ENCODE data around the gene SLC7A8. TPM values are rescaled to one million over a fixed set of nuclear protein-coding genes. Genes with fewer than 3 reads are reported as not detected.

The SLC7A8 gene
- total RNA-seq, 1 experiment from 2014 or later: 77.9 TPM

DNA sequence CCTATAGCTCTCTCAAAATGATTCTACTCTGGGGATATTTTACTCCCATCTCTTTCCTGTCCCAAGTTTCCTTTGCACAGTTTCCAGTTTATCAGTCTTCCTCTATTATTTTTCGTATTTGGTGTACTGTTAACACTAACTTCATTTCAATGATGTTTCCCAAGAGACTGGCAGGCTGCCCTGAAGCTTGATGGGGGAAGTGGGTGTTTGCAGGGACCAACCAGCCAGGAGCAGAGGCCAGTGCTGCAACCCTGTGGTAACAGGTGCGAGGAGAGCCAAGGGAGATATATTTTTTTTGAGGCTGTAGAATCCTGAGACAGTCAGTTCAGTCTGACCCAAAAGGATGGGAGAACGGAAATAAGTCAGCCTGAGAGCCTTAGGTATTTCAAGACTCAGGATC lies 52.6 kb downstream of the SLC7A8 start:
- Mint-ChIP-seq H3K4me1 (peaks cover 3 to 6% of the 10 kb centered on the region in 2 experiments), H3K27me3 (ENCODE audit: low read depth) (no peaks in the 10 kb centered on the region), H3K27ac (no peak overlapping the region), H3K36me3 (ENCODE audit: insufficient read depth in 1 of 3, low read depth in 3 of 3) (peaks cover 36 to 57% (median 51%) of the 10 kb centered on the region in 3 experiments; a peak in 6 of 7 replicates), H3K9me3 (no peaks in the 10 kb centered on the region), H3K4me3 (no peak overlapping the region)
- H2BK15ac ChIP-seq (ENCODE audit: low read depth, low read length): no peak overlapping the region
- no peaks in the 10 kb centered on the region for H4K20me1 ChIP-seq (ENCODE audit: control insufficient read depth, insufficient read depth, insufficient read length)
- H3K79me2 ChIP-seq (ENCODE audit: insufficient read depth, low read length): no peaks in the 10 kb centered on the region
- WGBS (ENCODE audit: extremely low coverage, insufficient read length, low lambda C conversion rate): no CpG with 5 or more reads among the region's 3 CpGs
- H2BK12ac ChIP-seq (ENCODE audit: insufficient read length, low read depth, low read length): no peak overlapping the region
- H2BK5ac ChIP-seq (ENCODE audit: insufficient read length, low read length): no peak overlapping the region
- H2AFZ ChIP-seq (ENCODE audit: low read length): no peak overlapping the region
- no peak for DNase-seq
- H3K23me2 ChIP-seq (ENCODE audit: insufficient read length, low read depth, low read length, poor library complexity, severe bottlenecking): no peaks in the 10 kb centered on the region
- H2BK20ac ChIP-seq (ENCODE audit: low read depth, low read length, poor library complexity, severe bottlenecking): no peak overlapping the region
- H2BK120ac ChIP-seq (ENCODE audit: low read depth, low read length, poor library complexity, severe bottlenecking): no peak overlapping the region
- TF ChIP-seq, protein P1, sequence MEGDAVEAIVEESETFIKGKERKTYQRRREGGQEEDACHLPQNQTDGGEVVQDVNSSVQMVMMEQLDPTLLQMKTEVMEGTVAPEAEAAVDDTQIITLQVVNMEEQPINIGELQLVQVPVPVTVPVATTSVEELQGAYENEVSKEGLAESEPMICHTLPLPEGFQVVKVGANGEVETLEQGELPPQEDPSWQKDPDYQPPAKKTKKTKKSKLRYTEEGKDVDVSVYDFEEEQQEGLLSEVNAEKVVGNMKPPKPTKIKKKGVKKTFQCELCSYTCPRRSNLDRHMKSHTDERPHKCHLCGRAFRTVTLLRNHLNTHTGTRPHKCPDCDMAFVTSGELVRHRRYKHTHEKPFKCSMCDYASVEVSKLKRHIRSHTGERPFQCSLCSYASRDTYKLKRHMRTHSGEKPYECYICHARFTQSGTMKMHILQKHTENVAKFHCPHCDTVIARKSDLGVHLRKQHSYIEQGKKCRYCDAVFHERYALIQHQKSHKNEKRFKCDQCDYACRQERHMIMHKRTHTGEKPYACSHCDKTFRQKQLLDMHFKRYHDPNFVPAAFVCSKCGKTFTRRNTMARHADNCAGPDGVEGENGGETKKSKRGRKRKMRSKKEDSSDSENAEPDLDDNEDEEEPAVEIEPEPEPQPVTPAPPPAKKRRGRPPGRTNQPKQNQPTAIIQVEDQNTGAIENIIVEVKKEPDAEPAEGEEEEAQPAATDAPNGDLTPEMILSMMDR (conservative IDR thresholded peaks at IDR 0.05): no peak
- no peak overlapping the region for H3K4ac ChIP-seq (ENCODE audit: low read depth, low read length)
- H2AK5ac ChIP-seq (ENCODE audit: insufficient read length, low read length): no peak overlapping the region
- H3K4me2 ChIP-seq (ENCODE audit: insufficient read depth, insufficient read length, low read length): no peak overlapping the region
- H3K23ac ChIP-seq (ENCODE audit: insufficient read length, low read depth, low read length): no peak overlapping the region
- H3K14ac ChIP-seq (ENCODE audit: insufficient read depth, low read length): no peak overlapping the region
- H3K9me3 ChIP-seq (ENCODE audit: control insufficient read depth, low read depth, low read length): no peaks in the 10 kb centered on the region
- H3K79me1 ChIP-seq (ENCODE audit: insufficient read depth, low read depth, low read length, poor library complexity, severe bottlenecking): no peaks in the 10 kb centered on the region
- no peak overlapping the region for H3K9ac ChIP-seq (ENCODE audit: extremely low read depth, insufficient read length, low read length)
- H3T11ph ChIP-seq (ENCODE audit: low read length): no peak overlapping the region
- H3K4me1 ChIP-seq (ENCODE audit: insufficient read depth, low read length): no peaks in the 10 kb centered on the region; the same call in 1 of the 2 replicates
- H4K91ac ChIP-seq (ENCODE audit: insufficient read length, low read depth, low read length): no peak overlapping the region
- H3K18ac ChIP-seq (ENCODE audit: insufficient read length, low read depth, low read length): no peak overlapping the region
- no peak overlapping the region for H3K56ac ChIP-seq (ENCODE audit: insufficient read length, low read depth, low read length)
- no peak overlapping the region for H4K5ac ChIP-seq (ENCODE audit: insufficient read length, low read depth, low read length)
- H3K27me3 ChIP-seq (ENCODE audit: insufficient read depth, low read length): peaks cover 1% of the 10 kb centered on the region; the same call in 1 of the 2 replicates
- H4K8ac ChIP-seq (replicated peaks; ENCODE audit: insufficient read length, low read depth, low read length): no peak overlapping the region
- no peak overlapping the region for H3K27ac ChIP-seq (ENCODE audit: insufficient read length, low read depth, low read length)

Measured in H9 (cell line).